GM23248 (cell line): ENCODE data around the gene STARD8.

Experiments used
- EZH2 ChIP-seq: fragments of 200-600 bp; sonication (generic); IDR thresholded peaks from 2 replicates; pipeline ENCODE4 v1.6.1; 2018; ENCODE audit warnings: antibody characterized with exemption, mild to moderate bottlenecking; ENCODE audit not compliant: insufficient read depth, poor library complexity, severe bottlenecking
- EZH2phosphoT487 ChIP-seq: fragments of 200-600 bp; sonication (generic); IDR thresholded peaks from 2 replicates; pipeline ENCODE4 v1.6.1; 2018; ENCODE audit warnings: antibody characterized with exemption, moderate library complexity, mild to moderate bottlenecking, low read depth; ENCODE audit not compliant: insufficient read depth

- TF ChIP-seq EZH2 (no peak), EZH2phosphoT487 (no peak)
Measured at GRCh38 chrX:68691921-68692320, 44.5 kb downstream of the STARD8 start.
